MCF 10A (cell line): ENCODE measurements around the gene PLA1A. TPM values are rescaled to one million over a fixed set of nuclear protein-coding genes. Genes with fewer than 3 reads are reported as not detected.

Experiments
- BruUV-seq: library from RNA; stranded (reverse); fragments of 400-500 nt; replicated peaks from 2 replicates; lab custom pipeline; 2021; lab: Mats Ljungman, UMichigan
- CTCF ChIA-PET: fragments of 300-600 bp; sonication (Branson Sonifier 250); formaldehyde crosslinking; extraction: SDS; loops from one replicate; lab custom pipeline; 2021; ENCODE audit warnings: antibody characterized with exemption, inconsistent platforms; lab: Yijun Ruan, JAX
- POLR2A ChIA-PET: fragments of 300-600, 350-650 bp; sonication (Branson Sonifier 250); formaldehyde crosslinking; extraction: SDS; loops from one replicate; lab custom pipeline; 2020; ENCODE audit warnings: antibody characterized with exemption, inconsistent platforms; lab: Yijun Ruan, JAX
- DNase-seq: peaks from one replicate; pipeline ENCODE4 v3.0.0-alpha.2; 2018; ENCODE audit not compliant: unreplicated experiment
- H3K27ac Mint-ChIP-seq: one replicate; pipeline ENCODE4 v1.8.0; 2022; ENCODE audit warnings: mild to moderate bottlenecking, low read depth, mixed read lengths; ENCODE audit not compliant: unreplicated experiment
- H3K27me3 Mint-ChIP-seq: one replicate; pipeline ENCODE4 v1.8.0; 2022; ENCODE audit warnings: mixed read lengths; ENCODE audit not compliant: insufficient read depth, unreplicated experiment
- H3K36me3 Mint-ChIP-seq: one replicate; pipeline ENCODE4 v1.8.0; 2022; ENCODE audit warnings: mild to moderate bottlenecking, moderate library complexity, mixed read lengths; ENCODE audit not compliant: insufficient read depth, unreplicated experiment
- H3K4me1 Mint-ChIP-seq: one replicate; pipeline ENCODE4 v1.8.0; 2022; ENCODE audit warnings: mixed read lengths; ENCODE audit not compliant: insufficient read depth, unreplicated experiment
- H3K4me3 Mint-ChIP-seq: one replicate; pipeline ENCODE4 v1.8.0; 2022; ENCODE audit warnings: mild to moderate bottlenecking, moderate library complexity, mixed read lengths; ENCODE audit not compliant: unreplicated experiment
- H3K9me3 Mint-ChIP-seq: one replicate; pipeline ENCODE4 v1.8.0; 2022; ENCODE audit warnings: mixed read lengths; ENCODE audit not compliant: unreplicated experiment
- intact Hi-C: fragments of 100-400 bp; cut with micrococcal nuclease; formaldehyde crosslinking; loops from 2 replicates; pipeline ENCODE4 v1.14.1; 2022
- total RNA-seq: library from RNA; stranded (reverse); gene quantifications from 2 replicates; pipeline ENCODE4 v1.2.3, GENCODE V29; 2022
- TF ChIP-seq, protein P1 (sequence below): fragments of 200-600 bp; IDR thresholded peaks from one replicate; pipeline ENCODE4 v1.8.0; 2022; ENCODE audit warnings: antibody characterized with exemption, mild to moderate bottlenecking; ENCODE audit not compliant: unreplicated experiment

The PLA1A gene
- total RNA-seq, 1 experiment from 2014 or later, result not detected

DNA sequence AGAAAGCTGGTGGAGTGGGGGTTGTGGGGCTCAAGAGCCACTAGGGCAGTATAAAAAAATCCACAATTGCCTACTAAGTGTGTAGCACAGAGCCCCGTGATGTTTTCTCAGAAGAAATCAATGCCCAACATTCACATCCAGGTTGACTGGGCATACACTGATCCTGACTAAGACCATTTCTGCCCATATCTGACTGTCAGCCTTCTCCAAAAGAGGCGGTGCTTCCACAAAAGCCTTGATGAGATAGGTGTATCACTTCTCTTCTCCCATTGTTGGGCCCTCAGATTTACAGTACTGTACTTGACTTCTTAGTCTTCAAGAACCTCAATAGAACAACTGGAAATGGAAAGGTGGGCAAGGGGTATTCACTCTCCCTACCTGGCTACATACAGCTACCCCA, 61.3 kb downstream of the PLA1A start:
- intact Hi-C loops, result no loop called here
- Mint-ChIP-seq H3K4me3 (no peak overlapping the region), H3K4me1 (peaks cover 10% of the 10 kb centered on the region), H3K36me3 (no peaks in the 10 kb centered on the region), H3K9me3 (no peaks in the 10 kb centered on the region), H3K27ac (no peak overlapping the region), H3K27me3 (no peaks in the 10 kb centered on the region)
- BruUV-seq, result no TSS peak
- DNase-seq, result no peak
- ChIA-PET POLR2A (interaction anchor here (1.0 kb wide), 1 partner anchor 125 kb away, joined by 3 read pairs; no protein-coding TSS in a partner anchor), CTCF (interaction anchor here (0.7 kb wide), 1 partner anchor 8 kb away, joined by 5 read pairs; no protein-coding TSS in a partner anchor)
- TF ChIP-seq, protein P1, sequence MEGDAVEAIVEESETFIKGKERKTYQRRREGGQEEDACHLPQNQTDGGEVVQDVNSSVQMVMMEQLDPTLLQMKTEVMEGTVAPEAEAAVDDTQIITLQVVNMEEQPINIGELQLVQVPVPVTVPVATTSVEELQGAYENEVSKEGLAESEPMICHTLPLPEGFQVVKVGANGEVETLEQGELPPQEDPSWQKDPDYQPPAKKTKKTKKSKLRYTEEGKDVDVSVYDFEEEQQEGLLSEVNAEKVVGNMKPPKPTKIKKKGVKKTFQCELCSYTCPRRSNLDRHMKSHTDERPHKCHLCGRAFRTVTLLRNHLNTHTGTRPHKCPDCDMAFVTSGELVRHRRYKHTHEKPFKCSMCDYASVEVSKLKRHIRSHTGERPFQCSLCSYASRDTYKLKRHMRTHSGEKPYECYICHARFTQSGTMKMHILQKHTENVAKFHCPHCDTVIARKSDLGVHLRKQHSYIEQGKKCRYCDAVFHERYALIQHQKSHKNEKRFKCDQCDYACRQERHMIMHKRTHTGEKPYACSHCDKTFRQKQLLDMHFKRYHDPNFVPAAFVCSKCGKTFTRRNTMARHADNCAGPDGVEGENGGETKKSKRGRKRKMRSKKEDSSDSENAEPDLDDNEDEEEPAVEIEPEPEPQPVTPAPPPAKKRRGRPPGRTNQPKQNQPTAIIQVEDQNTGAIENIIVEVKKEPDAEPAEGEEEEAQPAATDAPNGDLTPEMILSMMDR, result no peak

DNA sequence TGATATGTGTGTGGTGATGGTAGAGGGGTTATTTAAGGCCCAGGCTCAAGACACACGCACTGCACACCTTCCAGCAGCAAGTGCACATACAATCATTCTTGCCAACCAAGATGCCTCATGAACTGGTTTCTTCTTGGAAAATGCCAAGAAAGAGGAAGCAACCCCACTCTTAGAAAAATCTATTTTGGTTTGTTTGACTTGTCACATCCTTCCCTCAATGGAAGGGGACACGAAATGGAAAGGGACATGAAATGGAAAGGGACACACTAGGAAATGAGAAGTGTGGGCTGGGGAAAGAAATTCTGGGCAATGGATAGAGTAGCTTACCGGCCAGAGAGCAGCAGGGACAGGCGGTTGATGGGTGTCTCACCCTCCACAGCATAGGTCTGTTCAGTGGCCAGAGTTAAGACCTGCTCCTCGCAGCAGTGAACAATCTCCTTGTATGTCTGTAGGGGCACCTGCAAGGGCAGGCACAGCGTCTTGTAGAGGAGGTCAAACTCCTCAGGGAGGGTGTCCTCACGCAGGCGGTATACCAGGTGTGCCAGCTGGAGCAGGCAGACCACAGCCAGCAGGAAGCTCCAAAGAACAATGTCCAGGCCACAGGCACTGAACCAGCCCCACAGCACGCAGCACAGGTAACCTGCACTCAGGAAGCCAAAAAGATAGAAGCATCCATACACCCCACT, 62.1 kb downstream of the PLA1A start:
- Mint-ChIP-seq H3K27me3 (no peaks in the 10 kb centered on the region), H3K4me3 (no peak overlapping the region), H3K4me1 (peaks cover 10% of the 10 kb centered on the region), H3K27ac (no peak overlapping the region), H3K9me3 (no peaks in the 10 kb centered on the region), H3K36me3 (no peaks in the 10 kb centered on the region)
- TF ChIP-seq, protein P1, result no peak
- ChIA-PET POLR2A (no interaction called here), CTCF (no interaction called here)
- intact Hi-C loops, result no loop called here
- no TSS peak for BruUV-seq
- DNase-seq, result no peak

DNA sequence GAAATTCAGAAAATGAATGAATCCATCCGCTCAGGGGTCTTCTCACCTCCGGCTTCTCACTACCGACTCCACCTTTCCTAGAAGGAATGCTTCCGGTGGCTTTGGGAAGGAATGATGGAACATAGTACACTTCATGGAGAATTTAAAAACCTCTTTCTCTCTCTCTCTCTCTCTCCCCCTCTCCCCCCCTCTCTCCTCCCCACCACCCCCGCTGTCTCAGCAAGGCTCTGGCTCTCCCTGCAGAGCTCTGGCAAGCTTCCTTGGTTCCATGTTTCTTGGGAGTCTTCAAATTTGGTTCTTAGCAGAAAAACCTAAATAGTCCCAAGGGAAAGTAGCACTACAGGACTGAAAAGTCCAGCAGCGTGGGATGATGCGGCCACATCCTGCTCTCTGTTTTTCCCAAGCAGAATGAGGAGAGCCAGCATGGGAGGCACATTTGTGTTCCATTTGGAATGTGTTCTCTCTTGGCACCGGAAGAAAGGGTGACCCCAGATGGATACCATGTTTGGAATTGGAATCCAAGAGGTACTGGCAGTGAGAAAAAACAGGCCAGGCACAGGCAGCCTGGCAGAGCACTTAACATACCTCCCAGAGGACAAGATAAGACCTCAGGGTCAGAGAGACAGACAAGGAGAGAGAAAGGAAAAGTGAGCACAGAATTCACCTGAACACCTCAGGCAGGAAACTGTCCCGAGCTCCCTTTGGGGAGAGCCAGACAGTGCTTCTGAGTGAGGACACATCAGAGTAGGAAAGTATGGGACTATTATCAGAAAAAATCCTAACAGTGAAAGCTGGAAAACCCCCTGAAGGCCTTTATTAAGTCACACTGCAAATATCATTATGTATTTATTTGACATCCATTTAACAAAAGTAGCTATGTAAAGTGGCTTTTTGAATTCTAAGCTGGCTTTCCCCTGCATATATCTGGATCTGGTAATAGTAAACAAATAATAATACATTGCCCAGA, 63.1 kb downstream of the PLA1A start, which contains the start of gene POPDC2:
Gene POPDC2 (minus strand): TSS at position 116 of the 967 bp plus-strand sequence. CDS start 166 bp downstream, outside the sequence.
- intact Hi-C loops, result no loop called here
- TF ChIP-seq, protein P1, result no peak
- H3K27me3 Mint-ChIP-seq, result no peaks in the 10 kb centered on the region
- BruUV-seq, result no TSS peak
- DNase-seq, result no peak
- no peaks in the 10 kb centered on the region for H3K36me3 Mint-ChIP-seq
- no peak within 1 kb of the TSS for H3K4me3 Mint-ChIP-seq
- peaks cover 10% of the 10 kb centered on the region for H3K4me1 Mint-ChIP-seq
- no peaks in the 10 kb centered on the region for H3K9me3 Mint-ChIP-seq
- POLR2A ChIA-PET, result no interaction called here
- H3K27ac Mint-ChIP-seq, result no peak within 1 kb of the TSS
- CTCF ChIA-PET, result interaction anchor here (0.6 to 0.8 kb wide), 2 partner anchors 15 to 171 kb away, joined by 3 read pairs; no protein-coding TSS in a partner anchor
